ENCODE measurements around the gene NCBP3. TPM values are rescaled to one million over a fixed set of nuclear protein-coding genes. Genes with fewer than 3 reads are reported as not detected.

The NCBP3 gene
- total RNA-seq, 5 donors from 2014 or later (not counting 1 experiment from before 2014, with no cell fraction given), result 35.6 to 55.5 (median 46.7) TPM

DNA sequence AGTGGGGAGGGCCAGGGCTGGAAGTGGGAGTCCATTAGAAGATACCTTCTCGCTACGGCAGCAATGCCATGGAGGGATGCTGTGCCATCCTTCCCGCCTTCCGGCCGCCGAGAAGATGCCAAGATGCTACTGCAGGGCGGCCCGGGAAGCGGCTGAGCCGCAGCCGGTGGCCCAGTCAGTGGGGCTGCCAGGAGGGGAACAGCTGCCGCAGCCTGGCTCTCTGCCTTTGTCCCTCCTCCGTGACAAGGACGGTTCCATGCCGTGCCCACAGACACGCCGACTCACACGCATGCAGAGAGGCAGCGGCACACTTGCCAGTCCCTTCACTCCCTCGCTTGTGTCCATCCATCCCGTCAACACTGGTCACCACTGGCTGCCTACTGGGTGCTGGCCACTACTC is 20.2 kb upstream of the NCBP3 start:
- Mint-ChIP-seq H3K4me3 (no peak overlapping the region), H3K27me3 (no peaks in the 10 kb centered on the region), H3K27ac (no peak overlapping the region), H3K9me3 (no peaks in the 10 kb centered on the region), H3K36me3 (no peaks in the 10 kb centered on the region), H3K4me1 (peaks cover 2 to 5% (median 4%) of the 10 kb centered on the region in 3 donors)
- ATAC-seq (replicated peaks in 1 of 4) (no peak), DNase-seq (no peak)
- POLR2A ChIA-PET, result no interaction called here
- Histone ChIP-seq H3K27ac (ENCODE audit: low read length) (no peak overlapping the region), H3K4me1 (ENCODE audit: control insufficient read depth in 1 of 2, extremely low read depth in 1 of 2, insufficient read depth in 2 of 2, low read length in 2 of 2) (peaks cover 0 to 6% of the 10 kb centered on the region in 2 experiments), H3K9me3 (no peaks in the 10 kb centered on the region), H3K36me3 (ENCODE audit: control insufficient read depth in 2 of 2, extremely low read depth in 1 of 2, insufficient read depth in 1 of 2, low read length in 1 of 2) (peaks cover 4 to 9% of the 10 kb centered on the region in 2 donors), H3K4me3 (ENCODE audit: control insufficient read depth in 1 of 2, extremely low read depth in 1 of 2, low read length in 1 of 2) (no peak overlapping the region), H3K27me3 (replicated peaks in 1 of 2; ENCODE audit: control insufficient read depth in 2 of 2, extremely low read depth in 1 of 2, insufficient read depth in 2 of 2, low read length in 1 of 2) (no peaks in the 10 kb centered on the region)
- CTCF ChIA-PET, result interaction anchor here in 1 of 2 donors (0.7 kb wide), 1 partner anchor 137 kb away, joined by 5 read pairs; no protein-coding TSS in a partner anchor
- WGBS (ENCODE audit: insufficient coverage), result 96% methylated on average over 19 of the region's 21 CpGs

DNA sequence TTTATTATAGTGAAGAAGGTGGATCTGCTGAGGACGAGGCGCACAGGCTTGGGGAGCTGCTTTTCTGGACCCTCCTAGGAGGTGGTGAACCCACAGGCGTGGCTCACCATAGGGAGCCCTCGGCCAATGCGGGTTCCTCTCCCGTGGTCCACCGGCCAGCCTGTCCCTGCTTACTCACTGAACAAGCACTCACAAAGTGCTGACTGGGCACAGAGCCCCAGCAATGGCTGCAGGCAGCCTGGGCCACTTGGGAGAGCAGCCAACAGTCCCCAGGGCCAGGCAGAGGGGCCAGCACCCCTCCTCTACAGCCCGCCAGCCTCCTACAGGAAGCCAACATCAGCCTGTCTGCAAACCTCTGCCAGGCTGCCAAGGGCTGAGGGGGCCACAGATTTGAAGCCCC is 19.1 kb upstream of the NCBP3 start:
- no peaks in the 10 kb centered on the region for H3K4me1 Mint-ChIP-seq
- H3K27ac ChIP-seq (ENCODE audit: low read length), result no peak overlapping the region
- 66% methylated on average over 6 of the region's 8 CpGs for WGBS (ENCODE audit: insufficient coverage)
- no peaks in the 10 kb centered on the region for H3K27me3 ChIP-seq (replicated peaks in 1 of 2; ENCODE audit: control insufficient read depth in 2 of 2, extremely low read depth in 1 of 2, insufficient read depth in 2 of 2, low read length in 1 of 2)
- no peak overlapping the region for H3K4me3 ChIP-seq (ENCODE audit: control insufficient read depth in 1 of 2, extremely low read depth in 1 of 2, low read length in 1 of 2)
- H3K9me3 ChIP-seq, result no peaks in the 10 kb centered on the region
- ChIA-PET CTCF (interaction anchor here in 1 of 2 donors (1.0 kb wide), 1 partner anchor 137 kb away, joined by 6 read pairs; no protein-coding TSS in a partner anchor), POLR2A (no interaction called here)
- no peaks in the 10 kb centered on the region for H3K27me3 Mint-ChIP-seq
- no peaks in the 10 kb centered on the region for H3K9me3 Mint-ChIP-seq
- ATAC-seq (replicated peaks in 1 of 4) (no peak), DNase-seq (no peak)
- no peak overlapping the region for H3K4me3 Mint-ChIP-seq
- H3K36me3 Mint-ChIP-seq, result no peaks in the 10 kb centered on the region
- H3K4me1 ChIP-seq (ENCODE audit: control insufficient read depth in 1 of 2, extremely low read depth in 1 of 2, insufficient read depth in 2 of 2, low read length in 2 of 2), result no peaks in the 10 kb centered on the region
- H3K27ac Mint-ChIP-seq, result no peak overlapping the region
- peaks cover 9 to 10% of the 10 kb centered on the region in 2 donors for H3K36me3 ChIP-seq (ENCODE audit: control insufficient read depth in 2 of 2, extremely low read depth in 1 of 2, insufficient read depth in 1 of 2, low read length in 1 of 2)

DNA sequence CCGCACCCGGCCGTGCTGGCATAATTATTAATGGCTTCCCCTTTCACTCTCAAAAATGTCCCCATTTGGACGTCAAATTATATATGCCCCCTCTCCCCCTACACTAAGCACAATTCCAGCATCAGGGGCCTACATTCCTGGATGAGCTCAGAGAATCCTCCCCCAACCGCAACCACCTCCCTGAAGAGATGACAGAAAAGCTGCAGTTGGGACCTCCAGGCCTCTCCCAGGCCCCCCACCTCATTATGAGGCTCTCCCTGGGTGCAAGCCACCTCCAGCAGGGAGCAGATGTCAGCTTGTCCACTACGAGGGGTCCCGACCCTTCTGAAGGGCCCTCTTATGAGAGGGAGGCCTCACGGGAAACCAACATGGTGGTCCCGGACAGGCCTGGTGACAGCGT is 18.5 kb upstream of the NCBP3 start:
- H3K4me1 Mint-ChIP-seq, result no peaks in the 10 kb centered on the region
- H3K27ac Mint-ChIP-seq, result no peak overlapping the region
- H3K9me3 Mint-ChIP-seq, result no peaks in the 10 kb centered on the region
- POLR2A ChIA-PET, result no interaction called here
- no peaks in the 10 kb centered on the region for H3K36me3 Mint-ChIP-seq
- Histone ChIP-seq H3K4me1 (ENCODE audit: control insufficient read depth in 1 of 2, extremely low read depth in 1 of 2, insufficient read depth in 2 of 2, low read length in 2 of 2) (no peaks in the 10 kb centered on the region), H3K27ac (ENCODE audit: low read length) (no peak overlapping the region), H3K4me3 (ENCODE audit: control insufficient read depth in 1 of 2, extremely low read depth in 1 of 2, low read length in 1 of 2) (no peak overlapping the region), H3K27me3 (replicated peaks in 1 of 2; ENCODE audit: control insufficient read depth in 2 of 2, extremely low read depth in 1 of 2, insufficient read depth in 2 of 2, low read length in 1 of 2) (no peaks in the 10 kb centered on the region), H3K9me3 (no peaks in the 10 kb centered on the region), H3K36me3 (ENCODE audit: control insufficient read depth in 2 of 2, extremely low read depth in 1 of 2, insufficient read depth in 1 of 2, low read length in 1 of 2) (peaks cover 10 to 13% of the 10 kb centered on the region in 2 donors)
- DNase-seq (no peak), ATAC-seq (replicated peaks in 1 of 4) (no peak)
- 92% methylated on average over 9 of the region's 10 CpGs for WGBS (ENCODE audit: insufficient coverage)
- H3K27me3 Mint-ChIP-seq, result no peaks in the 10 kb centered on the region
- CTCF ChIA-PET, result interaction anchor here (1.5 to 1.6 kb wide), 2 partner anchors 18 to 53 kb away, joined by 6 read pairs; partner anchors contain the start of gene NCBP3 (in 1 of the 2)
- no peak overlapping the region for H3K4me3 Mint-ChIP-seq

DNA sequence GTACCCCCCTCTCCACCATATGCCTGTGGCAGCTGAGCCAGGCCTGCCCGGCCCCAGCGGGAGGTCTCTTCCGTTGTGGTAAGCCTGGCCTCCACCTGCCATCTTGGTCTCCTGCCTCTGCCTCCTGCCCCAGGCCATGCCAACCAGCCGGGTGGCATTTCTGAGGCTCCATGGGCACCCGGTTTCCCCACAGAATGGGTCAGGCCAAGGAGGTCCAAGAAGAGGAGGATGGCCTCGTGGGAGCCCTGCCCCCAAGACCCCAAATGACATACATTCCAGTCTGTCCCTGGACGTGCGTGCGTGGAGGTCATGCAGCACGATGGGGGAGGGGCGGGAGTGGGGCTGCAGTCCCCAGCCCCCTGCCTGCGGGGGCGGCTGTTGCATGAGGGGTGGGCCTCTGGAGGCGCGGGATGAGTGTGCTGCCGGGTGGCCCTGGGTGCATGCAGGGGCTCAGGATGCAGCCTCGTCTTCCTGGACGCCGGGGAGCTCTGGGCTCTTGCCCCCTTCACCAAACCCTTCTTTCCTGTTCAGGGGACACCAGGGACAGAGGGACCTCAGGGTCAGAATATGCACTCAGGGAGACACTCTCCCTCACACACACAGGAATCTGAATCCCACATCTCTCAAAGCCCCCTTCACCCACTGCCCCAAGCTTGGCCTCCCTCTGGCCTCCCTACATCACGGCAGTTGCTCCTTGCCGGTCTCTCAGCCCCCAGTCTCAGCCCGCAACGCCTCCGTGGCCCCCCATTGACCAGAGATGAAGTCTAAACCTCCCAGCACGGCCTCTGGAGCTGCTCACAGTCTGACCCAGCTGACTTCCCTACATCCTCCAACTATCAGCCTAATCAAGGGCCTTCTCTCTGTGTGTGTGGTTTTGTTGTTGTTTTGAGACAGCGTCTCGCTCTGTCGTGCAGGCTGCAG is 16.0 kb upstream of the NCBP3 start:
- Histone ChIP-seq H3K4me3 (ENCODE audit: control insufficient read depth in 1 of 2, extremely low read depth in 1 of 2, low read length in 1 of 2) (no peak overlapping the region), H3K36me3 (ENCODE audit: control insufficient read depth in 2 of 2, extremely low read depth in 1 of 2, insufficient read depth in 1 of 2, low read length in 1 of 2) (peaks cover 10 to 13% of the 10 kb centered on the region in 2 donors), H3K27ac (ENCODE audit: low read length) (no peak overlapping the region), H3K9me3 (no peaks in the 10 kb centered on the region), H3K27me3 (replicated peaks in 1 of 2; ENCODE audit: control insufficient read depth in 2 of 2, extremely low read depth in 1 of 2, insufficient read depth in 2 of 2, low read length in 1 of 2) (peaks cover 0 to 4% of the 10 kb centered on the region in 2 experiments), H3K4me1 (ENCODE audit: control insufficient read depth in 1 of 2, extremely low read depth in 1 of 2, insufficient read depth in 2 of 2, low read length in 2 of 2) (no peaks in the 10 kb centered on the region)
- H3K9me3 Mint-ChIP-seq, result no peaks in the 10 kb centered on the region
- H3K36me3 Mint-ChIP-seq, result no peaks in the 10 kb centered on the region
- 87% methylated on average over 14 of the region's 28 CpGs for WGBS (ENCODE audit: insufficient coverage)
- no peak overlapping the region for H3K27ac Mint-ChIP-seq
- ChIA-PET POLR2A (no interaction called here), CTCF (no interaction called here)
- no peaks in the 10 kb centered on the region for H3K27me3 Mint-ChIP-seq
- ATAC-seq (replicated peaks in 1 of 4) (no peak), DNase-seq (no peak)
- no peaks in the 10 kb centered on the region for H3K4me1 Mint-ChIP-seq
- no peak overlapping the region for H3K4me3 Mint-ChIP-seq

DNA sequence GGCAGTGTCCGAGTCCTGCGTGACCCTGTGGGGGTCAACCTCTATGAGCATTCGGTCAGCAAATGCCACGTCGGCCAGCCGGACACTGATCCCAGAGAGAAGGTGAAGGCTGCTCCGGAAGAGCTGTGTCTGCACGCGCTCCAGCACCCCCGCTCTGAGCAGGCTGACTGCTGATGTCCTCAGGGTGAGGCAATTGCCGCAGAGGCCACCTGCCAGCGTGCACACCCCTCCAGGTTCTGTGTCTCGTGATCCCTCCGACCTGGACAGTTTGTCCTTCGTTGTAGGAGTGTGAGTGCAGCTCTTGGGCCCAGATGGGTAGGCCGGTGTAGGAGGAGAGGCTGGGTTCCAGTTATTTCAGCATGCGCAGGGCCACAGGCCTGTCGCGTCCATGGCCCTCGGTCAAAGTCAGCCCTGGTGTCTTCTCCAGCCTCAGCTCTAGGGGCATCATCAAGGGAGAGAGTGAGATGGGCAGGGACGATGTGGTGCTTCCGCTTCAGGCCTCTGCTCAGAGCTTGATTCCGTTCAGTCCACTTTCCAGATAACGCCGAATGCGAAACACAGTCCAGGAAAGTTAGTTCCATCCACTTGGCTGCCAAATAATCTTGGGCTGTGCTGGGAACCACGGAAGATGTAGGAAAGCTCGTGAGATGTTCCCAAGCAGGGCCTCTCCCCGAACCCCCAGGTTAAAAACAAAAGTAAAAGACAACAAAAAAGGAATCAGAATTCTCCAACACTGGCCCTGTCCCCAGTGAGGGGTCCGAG is 15.1 kb upstream of the NCBP3 start:
- ChIA-PET CTCF (no interaction called here), POLR2A (no interaction called here)
- H3K4me1 Mint-ChIP-seq, result no peaks in the 10 kb centered on the region
- 95% methylated on average over 26 of the region's 30 CpGs for WGBS (ENCODE audit: insufficient coverage)
- no peaks in the 10 kb centered on the region for H3K27me3 Mint-ChIP-seq
- H3K27ac Mint-ChIP-seq, result no peak overlapping the region
- ATAC-seq (replicated peaks in 1 of 4) (no peak), DNase-seq (no peak)
- H3K9me3 ChIP-seq, result no peaks in the 10 kb centered on the region
- no peaks in the 10 kb centered on the region for H3K36me3 Mint-ChIP-seq
- H3K27me3 ChIP-seq (replicated peaks in 1 of 2; ENCODE audit: control insufficient read depth in 2 of 2, extremely low read depth in 1 of 2, insufficient read depth in 2 of 2, low read length in 1 of 2), result peaks cover 0 to 4% of the 10 kb centered on the region in 2 experiments
- peaks cover 10 to 13% of the 10 kb centered on the region in 2 donors for H3K36me3 ChIP-seq (ENCODE audit: control insufficient read depth in 2 of 2, extremely low read depth in 1 of 2, insufficient read depth in 1 of 2, low read length in 1 of 2)
- H3K4me3 Mint-ChIP-seq, result no peak overlapping the region
- no peaks in the 10 kb centered on the region for H3K9me3 Mint-ChIP-seq
- no peak overlapping the region for H3K4me3 ChIP-seq (ENCODE audit: control insufficient read depth in 1 of 2, extremely low read depth in 1 of 2, low read length in 1 of 2)
- no peak overlapping the region for H3K27ac ChIP-seq (ENCODE audit: low read length)
- H3K4me1 ChIP-seq (ENCODE audit: control insufficient read depth in 1 of 2, extremely low read depth in 1 of 2, insufficient read depth in 2 of 2, low read length in 2 of 2), result no peaks in the 10 kb centered on the region

DNA sequence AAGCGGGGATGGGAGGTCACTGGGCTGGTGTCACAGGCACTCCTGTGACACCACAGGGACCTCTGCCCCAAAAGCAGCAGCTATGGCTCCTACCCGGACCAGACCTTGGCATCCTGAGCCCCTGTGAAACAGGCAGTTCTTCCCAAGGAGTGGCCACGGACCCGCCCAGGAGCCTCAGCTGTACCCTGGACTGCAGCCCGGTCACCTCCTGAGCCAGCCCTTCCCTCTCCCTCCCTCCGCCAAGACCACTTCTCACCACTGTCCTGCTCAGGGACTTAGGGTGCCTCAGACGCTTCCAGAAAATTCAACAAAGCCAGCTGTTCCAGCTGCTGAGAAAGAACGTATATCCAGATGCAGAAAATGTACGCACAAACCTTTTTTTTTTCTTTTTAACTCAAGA is 13.9 kb upstream of the NCBP3 start:
- Histone ChIP-seq H3K4me3 (ENCODE audit: control insufficient read depth in 1 of 2, extremely low read depth in 1 of 2, low read length in 1 of 2) (no peak overlapping the region), H3K9me3 (no peaks in the 10 kb centered on the region), H3K27me3 (replicated peaks in 1 of 2; ENCODE audit: control insufficient read depth in 2 of 2, extremely low read depth in 1 of 2, insufficient read depth in 2 of 2, low read length in 1 of 2) (peaks cover 0 to 4% of the 10 kb centered on the region in 2 experiments), H3K27ac (ENCODE audit: low read length) (no peak overlapping the region), H3K4me1 (ENCODE audit: control insufficient read depth in 1 of 2, extremely low read depth in 1 of 2, insufficient read depth in 2 of 2, low read length in 2 of 2) (no peaks in the 10 kb centered on the region), H3K36me3 (ENCODE audit: control insufficient read depth in 2 of 2, extremely low read depth in 1 of 2, insufficient read depth in 1 of 2, low read length in 1 of 2) (peaks cover 10% of the 10 kb centered on the region in 2 donors)
- WGBS (ENCODE audit: insufficient coverage), result 98% methylated on average over 4 of the region's 9 CpGs
- H3K36me3 Mint-ChIP-seq, result no peaks in the 10 kb centered on the region
- H3K9me3 Mint-ChIP-seq, result no peaks in the 10 kb centered on the region
- H3K27me3 Mint-ChIP-seq, result no peaks in the 10 kb centered on the region
- DNase-seq, result no peak
- ChIA-PET CTCF (no interaction called here), POLR2A (no interaction called here)
- H3K4me3 Mint-ChIP-seq, result no peak overlapping the region
- ATAC-seq (replicated peaks in 1 of 4), result no peak
- no peak overlapping the region for H3K27ac Mint-ChIP-seq
- H3K4me1 Mint-ChIP-seq, result no peaks in the 10 kb centered on the region
